A549 (cell line): ENCODE data around the gene TTC28. TPM values are rescaled to one million over a fixed set of nuclear protein-coding genes. Genes with fewer than 3 reads are reported as not detected.

Experiments
- ATAC-seq, 2 experiments: fragments of 200-7000 bp in 1 of 2; fragments of >200 bp in 1 of 2; cut with Nextera tagmentation in 1 of 2; cut with Tn5 transposase in 1 of 2; 3 replicates each; pipeline versions ENCODE4 v1.8.0 to v1.9.1; 2018 to 2020; ENCODE audit warnings: mild to moderate bottlenecking in 1 of 2, moderate library complexity in 1 of 2
- CTCF ChIA-PET: fragments of 300-600 bp; sonication (Branson Sonifier 250); formaldehyde crosslinking; extraction: SDS; loops from one replicate; lab custom pipeline; 2021; ENCODE audit warnings: antibody characterized with exemption, inconsistent platforms; lab: Yijun Ruan, JAX
- POLR2A ChIA-PET: fragments of 350-600 bp; formaldehyde crosslinking; extraction: SDS; loops from one replicate; lab custom pipeline; 2021; ENCODE audit warnings: antibody characterized with exemption, inconsistent platforms; lab: Yijun Ruan, JAX
- DNase-seq, 2 experiments: peaks; one replicate each; pipeline versions ENCODE4 v3.0.0 to v3.0.0-alpha.2; 2011 to 2016; ENCODE audit warnings: low read depth in 1 of 2, low spot score in 1 of 2
- FAIRE-seq: peaks from 2 replicates; lab custom pipeline; 2011; peaks lifted over from hg19 to GRCh38; lab: Jason Lieb, UNC
- H3K27ac ChIP-seq, 2 experiments: fragments of >200 bp; sonication (Bioruptor Twin); formaldehyde crosslinking; 3 replicates each; pipeline ENCODE4 v1.5.1; 2016 to 2017
- H3K4me1 ChIP-seq: fragments of >200 bp; sonication (Bioruptor Twin); formaldehyde crosslinking; 3 replicates; pipeline ENCODE4 v1.6.1; 2016
- H3K4me2 ChIP-seq: fragments of >200 bp; sonication (Bioruptor Twin); formaldehyde crosslinking; 3 replicates; pipeline ENCODE4 v1.6.1; 2016
- H3K4me3 ChIP-seq: fragments of >200 bp; sonication (Bioruptor Twin); formaldehyde crosslinking; 3 replicates; pipeline ENCODE4 v1.5.1; 2016
- H3K9me3 ChIP-seq: fragments of >200 bp; sonication (Bioruptor Twin); formaldehyde crosslinking; 3 replicates; pipeline ENCODE4 v1.6.1; 2016
- CBX2 ChIP-seq: fragments of 200-600 bp; sonication (generic); IDR thresholded peaks from 2 replicates; pipeline ENCODE4 v1.6.1; 2016; ENCODE audit warnings: low read depth, mild to moderate bottlenecking, borderline replicate concordance
- CHD2 ChIP-seq: fragments of 150-350 bp; IDR thresholded peaks from 2 replicates; pipeline ENCODE4 v1.6.1; 2014; ENCODE audit warnings: low read length; ENCODE audit not compliant: partially characterized antibody
- CTCF ChIP-seq: fragments of >200 bp; sonication (Bioruptor Twin); formaldehyde crosslinking; IDR thresholded peaks from 3 replicates; pipeline ENCODE4 v1.5.1; 2016
- ELK1 ChIP-seq: fragments of 150-350 bp; IDR thresholded peaks from 2 replicates; pipeline ENCODE4 v1.6.1; 2014; ENCODE audit warnings: low read depth, mild to moderate bottlenecking, low read length
- FOSB ChIP-seq: fragments of 250-450 bp; sonication (Bioruptor Pico); IDR thresholded peaks from 2 replicates; pipeline ENCODE4 v1.5.0; 2020; ENCODE audit warnings: mild to moderate bottlenecking, moderate library complexity
- HDAC2 ChIP-seq: fragments of 200-600 bp; sonication (generic); IDR thresholded peaks from 2 replicates; pipeline ENCODE4 v1.6.1; 2016
- MAX ChIP-seq: IDR thresholded peaks from 2 replicates; pipeline ENCODE4 v1.6.1; 2012
- NFE2L2 ChIP-seq: fragments of 150-350 bp; conservative IDR thresholded peaks from 2 replicates; pipeline ENCODE4 v1.6.1; 2014; ENCODE audit warnings: low read length
- NR3C1 ChIP-seq: fragments of >200 bp; sonication (Bioruptor Twin); formaldehyde crosslinking; IDR thresholded peaks from 3 replicates; pipeline ENCODE4 v1.6.1; 2017
- PHF8 ChIP-seq: fragments of 200-600 bp; sonication (generic); IDR thresholded peaks from 2 replicates; pipeline ENCODE4 v1.6.1; 2016; ENCODE audit warnings: low read depth, mild to moderate bottlenecking, antibody characterized with exemption, moderate library complexity, borderline replicate concordance
- RAD21 ChIP-seq, 2 experiments: fragments of >200 bp in 1 of 2; sonication (Bioruptor Twin) in 1 of 2; formaldehyde crosslinking in 1 of 2; IDR thresholded peaks in 1 of 2; conservative IDR thresholded peaks in 1 of 2; 2 replicates in 1 of 2; 3 replicates in 1 of 2; pipeline ENCODE4 v1.6.1; 2012 to 2018; ENCODE audit warnings: inconsistent platforms in 1 of 2
- REST ChIP-seq: fragments of 200-600 bp; sonication (generic); IDR thresholded peaks from 2 replicates; pipeline ENCODE4 v1.6.1; 2016; ENCODE audit warnings: antibody characterized with exemption, mild to moderate bottlenecking, moderate library complexity
- SREBF2 ChIP-seq: fragments of 450-650 bp; IDR thresholded peaks from 2 replicates; pipeline ENCODE4 v1.6.1; 2014; ENCODE audit warnings: mild to moderate bottlenecking, moderate library complexity
- WGBS: methylation state at CpG from one replicate; pipeline ENCODE4 v1.1.6; 2017; ENCODE audit errors: missing lambda C conversion rate; 5-methylcytosine and 5-hydroxymethylcytosine counted together
- polyA plus RNA-seq, 4 experiments: library from polyadenylated mRNA; depleted of rRNA in 3 of 4; stranded (reverse); fragments of >200 nt; fragmentation: RNase III in 1 of 4; extraction: RNeasy Plus Mini Kit Qiagen cat#74134 plus additional on column Dnase treatment in 1 of 4; gene quantifications; 2 replicates in 3 of 4; 3 replicates in 1 of 4; pipeline ENCODE4 v1.2.3, GENCODE V29; 2011 to 2017

The TTC28 gene
- polyA plus RNA-seq, 2 of the 4 experiments (the other 2 are of a cell fraction): 2.6 to 3.8 TPM

- ATAC-seq (no peak), FAIRE-seq (no peak)
- POLR2A ChIA-PET: no interaction called here
Observed at GRCh38 chr22:27980424-27981148, 699.1 kb downstream of the TTC28 start.

More at GRCh38 chr22:27980424-27981148, 699.1 kb downstream of the TTC28 start:
- DNase-seq: no peak
- CTCF ChIA-PET: interaction anchor here (0.7 to 1.4 kb wide), 4 partner anchors 9 to 94 kb away, joined by 3 to 5 read pairs (median 4); no protein-coding TSS in a partner anchor
- Histone ChIP-seq H3K4me1 (no peaks in the 10 kb centered on the region), H3K4me2 (no peak overlapping the region), H3K4me3 (no peak overlapping the region), H3K9me3 (no peaks in the 10 kb centered on the region), H3K27ac (no peak overlapping the region)
- 86% methylated on average over 6 of the region's 7 CpGs for WGBS
- no peak for TF ChIP-seq ELK1
- no peak for TF ChIP-seq SREBF2
- TF ChIP-seq MAX: no peak
- no peak for TF ChIP-seq CBX2
- no peak for TF ChIP-seq RAD21 (conservative IDR thresholded peaks at IDR 0.05 in 1 of 2, IDR thresholded peaks at IDR 0.05 in 1 of 2)
- no peak for TF ChIP-seq NFE2L2
- TF ChIP-seq HDAC2: no peak
- no peak for TF ChIP-seq FOSB
- TF ChIP-seq NR3C1: no peak
- TF ChIP-seq CTCF: no peak
- no peak for TF ChIP-seq CHD2
- no peak for TF ChIP-seq PHF8
- TF ChIP-seq REST: no peak
